ENCODE data around the gene CDKN2AIPNL.
"Not testable (repeated sequence)": the region's sequence is repeated elsewhere in the genome, so short reads cannot be mapped to it uniquely, and the experiment has no call there.

The CDKN2AIPNL gene

DNA sequence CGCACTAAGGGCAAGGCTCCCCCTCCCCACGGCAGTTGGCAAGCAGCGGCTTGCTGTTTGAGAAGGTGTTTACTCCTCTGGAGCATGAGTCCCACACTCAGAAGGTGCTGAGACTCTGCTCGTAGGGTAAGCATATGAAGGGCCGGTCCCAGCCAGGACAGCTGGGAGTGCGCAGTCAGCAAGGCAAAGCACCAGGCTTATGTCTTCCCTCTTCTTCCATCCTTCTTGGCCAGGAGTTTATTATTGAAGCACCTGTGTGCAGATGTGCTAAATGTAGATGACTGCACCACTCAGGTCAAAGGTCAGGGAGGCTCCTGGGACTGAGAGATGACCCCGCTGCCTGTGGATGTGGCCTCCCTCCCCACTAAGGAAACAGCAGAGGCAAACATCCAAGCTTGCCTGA, 27.0 kb upstream of the CDKN2AIPNL start:
- DNase-seq (ENCODE audit: low read depth, low spot score), result no peak

GRCh38 chr5:134437847-134438581, 26.3 kb upstream of the CDKN2AIPNL start:
- DNase-seq (ENCODE audit: low read depth, low spot score), result no peak

DNA sequence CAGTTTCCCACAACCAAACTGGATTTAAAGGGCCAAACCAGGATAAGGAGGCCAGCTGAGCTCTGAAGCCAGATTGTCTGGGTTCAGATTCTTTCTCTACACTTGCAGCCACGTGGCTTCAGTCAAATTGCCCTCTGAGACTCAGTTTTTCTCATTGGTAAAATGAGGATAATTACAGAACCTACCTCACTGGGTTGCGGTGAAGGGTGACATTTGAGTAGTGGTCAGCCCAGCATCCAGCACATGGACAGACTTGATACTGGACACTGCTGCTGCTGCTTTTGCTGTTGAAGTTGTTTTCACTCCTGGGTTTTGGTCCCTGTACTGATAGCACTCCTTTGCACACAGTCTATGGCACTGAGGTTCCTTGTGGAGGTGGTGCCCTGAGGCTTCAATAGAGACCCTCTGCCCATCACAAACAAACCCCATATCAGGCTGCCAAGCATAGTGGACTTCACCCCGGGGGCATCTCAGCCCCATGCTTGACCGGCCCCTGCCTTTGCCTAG, 25.7 kb upstream of the CDKN2AIPNL start:
- DNase-seq (ENCODE audit: low read depth, low spot score), result no peak

DNA sequence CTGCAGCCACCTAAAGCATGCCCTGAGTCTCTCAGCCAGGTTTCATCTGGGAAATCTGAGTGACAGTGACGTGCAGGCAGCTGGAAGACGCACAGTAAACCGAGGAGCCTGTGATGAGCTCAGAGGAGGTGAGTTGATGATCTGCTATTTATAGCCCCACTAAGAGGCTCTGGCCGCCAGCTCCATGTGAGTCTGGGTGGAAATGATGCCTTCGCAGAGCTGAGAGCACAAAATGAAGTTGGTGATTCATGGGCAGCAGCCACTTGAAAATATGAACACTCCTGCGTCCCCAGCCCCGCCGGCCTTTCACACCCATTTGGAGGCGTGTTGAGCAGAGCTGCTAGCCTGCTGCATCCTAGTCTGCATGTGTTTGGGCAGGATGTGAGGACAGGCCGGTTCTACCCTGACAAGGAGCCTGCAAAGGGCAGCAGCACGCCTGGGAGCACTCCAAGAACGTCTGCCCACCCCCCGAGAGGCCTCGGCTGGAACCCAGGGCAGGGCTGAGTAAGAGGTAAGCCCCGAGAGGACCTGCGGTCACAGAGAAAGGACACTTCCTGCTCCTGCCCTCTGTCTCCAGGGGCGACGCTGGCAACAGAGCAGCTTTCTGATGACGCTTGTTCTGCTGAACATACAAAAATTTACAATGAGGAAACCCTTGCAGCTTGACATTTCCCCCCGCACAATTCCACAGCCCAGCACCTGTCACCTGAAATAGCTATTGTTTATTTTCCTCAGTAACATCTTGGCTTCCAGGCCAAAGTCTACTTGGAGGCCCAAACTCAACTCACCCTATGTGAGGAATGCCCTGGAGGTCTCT, 25.1 kb upstream of the CDKN2AIPNL start:
- DNase-seq (ENCODE audit: low read depth, low spot score), result no peak

DNA sequence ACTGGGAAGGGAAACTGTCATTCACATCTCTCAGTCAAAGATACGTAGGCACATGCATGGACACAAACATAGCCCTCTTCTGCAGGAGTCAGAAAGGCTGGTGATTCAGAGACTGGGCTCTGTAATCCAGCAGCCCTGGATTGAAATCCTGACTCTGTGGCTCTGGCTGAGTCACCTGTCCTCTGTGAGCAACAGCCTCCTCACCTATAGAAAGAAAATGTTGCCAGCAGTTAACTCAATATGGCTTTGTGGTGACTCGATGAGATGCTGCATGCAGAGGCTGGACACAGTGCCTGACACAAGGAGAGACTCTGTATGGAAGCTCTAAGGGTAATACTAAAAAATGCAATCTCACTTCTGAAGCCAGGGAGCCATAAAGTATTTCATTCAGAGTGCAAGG, 23.9 kb upstream of the CDKN2AIPNL start:
- no peak for DNase-seq (ENCODE audit: low read depth, low spot score)

- no peak for DNase-seq (ENCODE audit: low read depth, low spot score)
These were observed 21.1 kb upstream of the CDKN2AIPNL start for GRCh38 chr5:134432677-134433359.

DNA sequence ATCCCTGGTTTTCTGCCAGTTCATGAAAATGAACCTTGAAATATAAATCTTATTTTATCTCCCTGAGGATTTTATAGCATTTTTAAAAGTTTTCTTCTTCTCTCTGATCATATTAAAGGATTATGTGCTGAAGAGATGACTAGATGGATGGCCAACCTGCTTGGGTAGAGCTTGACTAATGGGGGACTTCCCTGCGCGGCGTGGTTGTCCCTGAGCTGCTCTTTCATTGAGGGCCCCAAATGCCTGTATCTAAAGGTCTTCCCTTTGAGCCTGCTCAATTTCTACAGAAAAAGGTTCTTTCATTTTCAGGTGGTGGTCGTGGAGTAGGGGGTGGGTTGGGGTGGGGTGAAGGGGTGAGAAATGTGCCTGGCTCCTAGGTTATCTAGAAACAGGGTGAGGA, 20.5 kb upstream of the CDKN2AIPNL start:
- DNase-seq (ENCODE audit: low read depth, low spot score), result no peak

DNA sequence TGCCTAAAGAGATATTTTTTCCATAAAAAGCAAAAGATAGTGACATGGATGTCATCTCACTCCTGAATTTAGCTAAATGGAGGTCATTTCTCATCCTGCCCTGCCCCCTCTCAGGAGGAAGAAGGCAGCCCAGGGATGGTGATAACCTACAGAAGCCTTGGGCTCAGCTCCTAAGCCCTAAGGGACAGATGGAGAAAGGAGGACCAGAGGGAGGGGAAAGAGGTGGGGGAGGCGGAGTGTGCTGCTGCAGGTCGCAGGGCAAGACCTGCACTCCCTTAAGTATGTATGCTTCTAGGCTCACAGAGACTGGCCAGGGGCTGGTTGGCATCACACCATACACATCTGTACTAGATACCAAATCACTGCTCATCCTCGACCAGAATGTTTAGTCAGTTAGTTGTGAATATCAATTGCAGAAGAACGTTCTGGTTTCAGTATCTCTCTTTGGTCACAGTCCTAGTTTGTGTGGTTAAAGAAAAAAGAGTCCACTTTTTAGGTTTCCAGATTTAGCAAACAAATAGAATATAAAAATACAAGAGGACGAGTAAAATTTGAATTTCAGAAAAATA, 18.4 kb upstream of the CDKN2AIPNL start:
- DNase-seq (ENCODE audit: low read depth, low spot score), result no peak

GRCh38 chr5:134427540-134428041, 15.9 kb upstream of the CDKN2AIPNL start:
- DNase-seq (ENCODE audit: low read depth, low spot score), result no peak

- no peak for DNase-seq (ENCODE audit: low read depth, low spot score)
These were observed 14.7 kb upstream of the CDKN2AIPNL start for GRCh38 chr5:134426361-134426760.

GRCh38 chr5:134423376-134423775, 11.7 kb upstream of the CDKN2AIPNL start:
- DNase-seq (ENCODE audit: low read depth, low spot score), result no peak

GRCh38 chr5:134422791-134423365, 11.2 kb upstream of the CDKN2AIPNL start:
- no peak for DNase-seq (ENCODE audit: low read depth, low spot score)

GRCh38 chr5:134421038-134421437, 9.4 kb upstream of the CDKN2AIPNL start:
- not testable (repeated sequence) for DNase-seq (ENCODE audit: low read depth, low spot score)

GRCh38 chr5:134420343-134420742, 8.7 kb upstream of the CDKN2AIPNL start:
- no peak for DNase-seq (ENCODE audit: low read depth, low spot score)

DNA sequence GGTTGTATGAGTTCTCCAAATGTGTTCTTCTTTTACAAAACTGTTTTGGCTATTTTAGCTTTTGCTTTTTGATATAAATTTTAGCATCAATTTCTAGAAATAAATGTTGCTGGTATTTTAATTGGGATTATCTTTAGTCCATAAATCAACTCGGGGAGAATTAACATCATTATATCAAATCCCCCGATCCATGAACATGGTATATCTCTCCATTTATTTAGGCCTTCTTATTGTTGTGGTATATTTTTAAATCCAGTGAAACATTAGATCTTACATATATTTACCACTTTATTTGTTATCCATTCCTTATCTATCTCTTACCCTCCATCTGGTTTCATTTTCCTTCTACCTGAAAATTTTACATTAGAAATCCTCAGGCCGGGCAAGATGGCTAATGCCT, 7.3 kb upstream of the CDKN2AIPNL start:
- DNase-seq (ENCODE audit: low read depth, low spot score), result no peak

DNA sequence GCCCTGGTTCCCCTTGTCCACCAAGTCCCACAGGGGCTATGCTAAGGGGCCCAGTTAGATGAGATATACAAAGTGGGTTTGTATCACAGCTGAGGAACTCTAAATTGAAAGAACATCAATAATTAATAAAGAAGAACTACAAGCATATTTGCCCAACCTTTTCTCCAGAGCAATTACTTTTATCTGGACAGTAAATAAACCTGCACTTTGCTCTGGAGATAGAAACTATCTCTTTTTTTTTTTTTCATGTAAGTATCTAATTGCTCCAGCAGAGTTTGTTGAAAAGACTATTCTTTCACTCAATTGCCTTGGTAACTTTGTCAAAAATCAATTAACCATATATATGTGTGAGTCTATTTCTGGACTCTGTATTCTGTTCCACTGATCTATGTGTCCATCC, 6.0 kb upstream of the CDKN2AIPNL start:
- no peak for DNase-seq (ENCODE audit: low read depth, low spot score)

GRCh38 chr5:134413046-134413445, 1.4 kb upstream of the CDKN2AIPNL start:
- DNase-seq (ENCODE audit: low read depth, low spot score), result no peak

DNA sequence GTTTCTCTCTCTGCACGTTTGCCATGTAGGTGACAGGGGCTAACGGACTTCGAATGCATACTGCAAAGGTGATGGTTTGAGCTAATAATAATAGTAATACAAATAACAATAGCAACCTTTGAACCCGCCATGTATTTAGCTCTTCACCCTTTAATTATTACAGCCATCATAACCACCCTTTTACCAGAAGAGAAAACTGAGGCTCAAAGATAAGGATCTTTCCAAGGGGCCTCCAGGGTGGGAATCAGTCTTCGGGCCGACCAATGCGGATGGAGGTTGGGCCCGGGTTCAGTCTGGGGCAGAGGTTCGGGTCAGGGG, 494 bp downstream of the CDKN2AIPNL start:
- DNase-seq (ENCODE audit: low read depth, low spot score), result no peak

- no peak for DNase-seq (ENCODE audit: low read depth, low spot score)
These were observed 859 bp downstream of the CDKN2AIPNL start for GRCh38 chr5:134410822-134411221.

GRCh38 chr5:134409321-134409720, 2.4 kb downstream of the CDKN2AIPNL start:
- DNase-seq (ENCODE audit: low read depth, low spot score), result no peak

GRCh38 chr5:134406390-134406789, 5.3 kb downstream of the CDKN2AIPNL start:
- DNase-seq (ENCODE audit: low read depth, low spot score), result no peak

DNA sequence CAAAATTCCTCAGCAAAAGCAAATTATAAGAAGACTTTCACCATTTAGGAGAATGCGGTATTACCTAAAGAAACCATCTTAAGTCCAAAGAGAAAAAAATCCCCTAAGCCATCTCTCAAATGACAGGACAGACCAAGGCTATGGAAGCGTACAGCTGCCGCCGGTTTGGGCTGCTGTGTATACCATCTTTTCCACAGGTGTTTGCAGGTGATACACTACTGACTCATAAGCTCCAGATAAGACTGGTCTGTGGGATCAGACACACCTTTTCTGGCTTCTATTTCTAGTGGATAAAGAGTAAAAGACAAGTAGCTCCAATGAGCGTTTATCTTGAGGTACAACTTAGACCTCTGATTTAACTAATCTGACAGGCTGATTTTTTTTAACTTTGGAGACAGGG, 7.7 kb downstream of the CDKN2AIPNL start:
- no peak for DNase-seq (ENCODE audit: low read depth, low spot score)
